HG03175 (cell line): ENCODE measurements around the gene STX8.

Source experiments
- ATAC-seq: cut with Tn5 transposase; IDR thresholded peaks from one replicate; pipeline ENCODE4 v1.9.1; 2021; ENCODE audit warnings: mild to moderate bottlenecking, moderate library complexity; ENCODE audit not compliant: unreplicated experiment

The STX8 gene

DNA sequence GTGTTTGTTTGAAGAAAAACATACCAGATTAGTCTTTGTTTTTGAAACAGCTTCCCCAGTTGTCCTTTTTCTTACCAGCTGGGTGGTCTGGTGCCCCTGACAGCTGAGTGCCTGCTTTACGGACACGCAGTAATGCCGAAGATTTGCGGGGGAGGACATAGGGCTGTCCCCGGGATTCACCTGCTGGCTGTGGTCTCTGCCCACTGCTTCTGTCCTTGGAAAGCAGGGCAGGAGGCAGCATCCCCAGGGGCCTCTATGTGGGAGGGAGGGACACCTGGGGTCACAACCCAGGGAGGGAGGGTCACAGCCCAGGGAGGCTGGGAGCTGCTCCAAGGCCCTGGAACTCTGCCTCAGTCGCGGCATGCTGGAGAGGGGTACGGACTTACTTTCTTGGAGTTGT is 332.6 kb downstream of the STX8 start:
- ATAC-seq = no peak

DNA sequence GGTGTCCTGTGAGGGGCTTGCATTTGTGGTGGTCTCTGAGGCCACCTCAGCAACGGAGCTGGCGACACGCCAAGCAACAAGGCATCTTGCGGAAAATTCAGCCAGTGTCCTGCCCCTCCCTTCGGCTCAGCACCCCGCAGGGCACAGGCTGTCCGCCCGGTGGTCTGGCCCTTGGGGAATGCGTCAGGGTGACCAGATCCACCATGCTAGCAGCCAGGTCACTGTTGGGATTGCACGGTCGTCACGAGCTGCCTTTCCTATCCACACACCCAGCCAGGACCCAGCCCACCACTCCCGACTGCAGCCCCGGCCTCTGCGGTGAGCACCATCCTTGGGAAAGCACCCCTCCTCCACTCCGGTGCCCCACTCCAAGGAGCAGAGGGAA is 333.1 kb downstream of the STX8 start:
- no peak for ATAC-seq

DNA sequence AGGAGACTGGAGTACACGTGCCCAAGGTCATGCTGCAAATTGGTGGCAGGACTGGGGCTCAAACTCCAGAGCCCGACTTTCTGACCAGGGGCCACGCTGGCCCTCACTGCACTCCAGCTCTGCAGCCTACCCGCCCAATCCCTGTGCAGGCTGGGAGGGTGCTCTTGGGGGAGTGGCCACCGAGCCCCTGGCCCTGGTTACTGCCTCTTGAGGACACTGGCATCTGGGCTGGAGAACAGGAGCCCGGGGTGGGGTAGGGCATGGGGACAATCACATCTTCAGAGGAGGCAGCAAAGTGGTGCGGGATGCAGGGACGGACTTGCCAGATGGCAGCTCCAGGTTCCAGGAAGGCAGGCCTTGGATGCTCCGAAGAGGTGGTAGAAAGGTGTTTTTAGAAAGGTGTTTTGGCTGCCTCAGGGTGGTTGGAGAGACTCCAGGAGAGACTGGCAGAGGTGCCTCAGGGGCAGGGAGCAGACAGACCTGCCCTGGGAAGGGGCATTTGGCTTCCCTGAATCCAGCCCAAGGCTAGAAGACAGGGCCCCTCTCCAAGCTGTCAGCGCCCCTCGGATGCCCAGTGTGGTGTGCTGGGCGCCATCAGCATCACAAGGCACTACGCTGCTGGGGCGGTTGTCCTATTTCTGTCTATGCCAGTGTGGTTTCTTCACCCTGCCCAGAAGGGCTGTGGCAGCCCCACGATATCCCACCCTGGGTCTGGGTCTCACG is 333.7 kb downstream of the STX8 start:
- no peak for ATAC-seq

DNA sequence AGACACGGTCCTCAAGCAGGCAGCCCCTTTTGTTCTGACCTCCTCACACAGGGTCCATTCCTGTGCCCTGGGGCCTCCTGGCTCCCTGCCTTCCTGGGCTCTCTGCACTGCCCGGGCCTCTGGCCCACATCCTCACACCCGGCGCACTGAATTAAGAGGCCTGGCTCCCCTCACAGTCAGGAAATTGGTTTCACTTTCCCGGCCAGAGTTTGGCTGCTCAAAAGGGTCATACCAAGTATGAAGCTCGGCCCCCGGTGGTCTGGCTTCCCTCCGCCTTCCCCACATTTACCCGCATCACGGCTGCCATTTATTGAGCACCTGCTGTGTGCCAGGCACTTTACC is 334.3 kb downstream of the STX8 start:
- ATAC-seq = no peak

DNA sequence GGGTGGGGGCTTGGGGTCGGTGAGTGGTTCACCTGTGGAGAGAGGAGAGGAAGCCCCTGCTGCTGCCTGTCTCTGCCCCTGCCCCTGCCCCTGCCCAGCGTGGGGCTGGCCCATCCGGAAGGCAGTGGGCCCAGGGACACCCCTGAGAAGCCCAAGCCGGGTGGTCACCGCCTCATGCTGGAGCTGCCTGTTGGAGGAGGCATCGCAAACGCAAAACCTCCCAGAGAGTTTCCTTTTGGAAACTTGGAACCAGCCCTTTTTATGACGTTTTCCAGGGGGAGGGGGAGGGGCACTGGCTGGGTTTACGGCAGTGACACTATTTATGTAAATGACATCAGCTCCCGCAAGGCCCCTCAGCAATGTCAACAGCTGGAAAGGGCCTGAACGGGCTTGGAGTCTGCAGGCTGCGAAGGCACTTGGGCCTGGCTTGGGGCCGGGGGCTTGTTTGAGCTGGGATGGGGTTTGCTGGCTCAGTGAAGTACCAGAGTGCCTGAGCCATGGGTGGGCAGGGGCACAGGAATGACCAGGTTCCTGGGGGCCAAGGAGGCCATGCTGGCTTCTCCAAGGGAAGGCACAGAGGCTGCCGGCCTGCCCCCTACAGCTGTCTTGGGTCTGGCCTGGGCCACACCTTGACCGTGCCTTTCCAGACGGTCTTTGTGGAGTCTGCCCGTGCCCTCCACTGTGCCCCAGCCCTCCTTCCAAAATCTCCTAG is 334.8 kb downstream of the STX8 start:
- ATAC-seq = no peak

DNA sequence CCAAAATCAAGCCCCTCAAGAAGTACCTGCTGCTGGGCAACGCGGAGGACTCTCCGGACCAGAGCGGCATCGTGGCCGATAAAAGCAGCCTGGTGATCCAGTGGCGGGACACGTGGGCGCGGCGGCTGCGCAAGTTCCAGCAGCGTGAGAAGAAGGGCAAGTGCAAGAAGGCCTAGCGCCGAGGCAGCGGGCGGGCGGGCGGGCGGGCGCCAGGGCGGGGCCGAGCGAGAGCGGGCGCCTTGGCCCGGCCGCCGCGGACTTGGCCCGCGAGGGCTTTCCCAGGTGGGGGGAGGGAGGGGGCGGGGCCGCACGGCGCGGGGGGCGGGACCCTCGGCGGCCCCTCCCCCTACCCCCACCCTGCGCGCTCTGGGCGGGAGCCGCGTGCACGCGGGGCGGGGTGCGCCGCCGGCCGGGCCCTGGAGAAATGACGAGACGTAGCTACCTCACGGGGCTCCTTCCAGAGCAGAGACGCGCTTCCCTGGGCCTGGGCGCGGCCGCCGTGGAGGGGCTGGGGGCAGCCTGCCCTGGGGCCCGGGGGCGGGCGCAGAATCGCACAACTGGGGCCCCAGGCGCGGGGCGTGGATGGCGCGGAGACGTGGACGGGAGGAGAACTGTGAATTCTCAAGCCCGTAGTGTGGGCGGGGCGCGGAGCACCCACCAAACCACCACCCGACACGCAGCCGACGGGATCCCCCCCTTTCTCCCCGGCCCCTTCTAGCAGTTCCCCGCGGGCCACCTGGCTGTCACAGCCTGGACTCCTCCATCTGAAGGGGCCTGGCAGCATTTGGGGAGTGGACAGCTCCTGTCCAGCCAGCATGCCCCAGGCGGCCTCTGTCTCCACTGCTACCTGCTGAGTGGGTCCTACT is 335.6 kb downstream of the STX8 start:
- ATAC-seq = peak; percentile 57

DNA sequence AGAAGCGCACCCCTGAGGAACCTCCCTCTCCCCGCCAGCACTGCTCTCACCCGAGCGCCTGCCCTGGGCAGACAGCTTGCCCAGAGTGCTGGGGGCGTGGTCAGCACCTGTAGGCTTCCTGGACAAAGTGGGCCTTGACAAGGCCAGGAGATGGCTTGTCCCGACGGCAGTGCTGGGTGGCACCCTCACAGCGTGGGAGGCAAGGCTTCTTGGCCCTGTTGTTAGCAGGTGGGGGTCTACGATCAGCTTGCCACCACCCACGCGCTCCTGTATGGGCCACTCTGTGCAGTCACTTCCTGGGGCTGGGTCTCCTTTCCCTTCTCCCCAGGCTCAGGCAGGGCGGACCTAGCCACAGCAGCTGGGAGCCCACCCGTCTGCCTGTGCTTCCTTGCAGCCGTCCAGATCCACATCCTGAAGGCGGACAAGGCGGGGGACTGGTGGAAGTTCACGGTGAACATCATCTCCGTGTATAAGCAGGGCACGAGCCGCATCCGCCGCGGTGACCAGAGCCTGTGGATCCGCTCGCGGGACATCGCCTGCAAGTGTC is 336.3 kb downstream of the STX8 start:
- ATAC-seq = peak; percentile 15

DNA sequence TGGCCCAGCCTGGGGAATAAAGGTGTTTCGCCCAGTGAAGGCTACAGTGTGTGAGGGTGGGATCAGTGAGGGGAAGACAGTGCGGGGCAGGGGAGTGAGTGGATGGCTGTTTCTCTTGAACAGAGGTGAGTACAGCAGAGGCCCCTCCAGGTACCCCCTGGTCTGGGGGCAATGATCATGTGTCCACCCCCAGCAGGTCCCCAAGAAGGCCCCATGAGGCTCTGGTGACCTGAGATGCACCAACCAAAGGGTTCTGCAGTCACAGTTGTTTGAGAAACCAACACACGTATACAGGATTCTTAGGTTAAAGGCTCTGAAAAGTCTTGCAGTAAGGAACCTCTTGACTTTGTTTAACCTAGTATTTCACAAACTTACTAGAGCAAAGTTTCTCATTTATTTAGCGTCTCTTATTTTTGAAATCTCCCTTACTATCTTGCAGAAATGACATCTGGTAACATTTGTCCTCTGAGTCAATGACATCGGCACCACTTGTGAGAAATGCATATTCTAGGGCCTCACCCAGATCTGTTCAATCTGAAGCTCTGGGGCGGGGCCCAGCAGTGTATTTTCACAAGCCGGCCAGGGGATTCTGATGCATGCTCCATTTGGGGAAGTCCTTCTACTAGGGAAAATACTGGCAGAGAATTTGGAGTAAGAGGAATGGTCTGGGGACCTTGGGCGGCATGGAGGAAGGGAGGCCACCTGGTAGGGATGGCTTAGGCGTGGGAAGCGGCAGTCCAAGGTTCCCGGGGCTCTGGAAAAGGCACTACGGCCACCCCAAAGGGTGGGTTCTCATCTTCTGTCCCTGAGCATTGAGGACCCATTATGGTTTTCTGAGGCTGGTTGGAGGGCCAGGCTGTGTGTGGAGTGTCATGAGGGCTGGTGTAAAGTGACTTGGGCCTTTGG is 337.0 kb downstream of the STX8 start:
- ATAC-seq = no peak

DNA sequence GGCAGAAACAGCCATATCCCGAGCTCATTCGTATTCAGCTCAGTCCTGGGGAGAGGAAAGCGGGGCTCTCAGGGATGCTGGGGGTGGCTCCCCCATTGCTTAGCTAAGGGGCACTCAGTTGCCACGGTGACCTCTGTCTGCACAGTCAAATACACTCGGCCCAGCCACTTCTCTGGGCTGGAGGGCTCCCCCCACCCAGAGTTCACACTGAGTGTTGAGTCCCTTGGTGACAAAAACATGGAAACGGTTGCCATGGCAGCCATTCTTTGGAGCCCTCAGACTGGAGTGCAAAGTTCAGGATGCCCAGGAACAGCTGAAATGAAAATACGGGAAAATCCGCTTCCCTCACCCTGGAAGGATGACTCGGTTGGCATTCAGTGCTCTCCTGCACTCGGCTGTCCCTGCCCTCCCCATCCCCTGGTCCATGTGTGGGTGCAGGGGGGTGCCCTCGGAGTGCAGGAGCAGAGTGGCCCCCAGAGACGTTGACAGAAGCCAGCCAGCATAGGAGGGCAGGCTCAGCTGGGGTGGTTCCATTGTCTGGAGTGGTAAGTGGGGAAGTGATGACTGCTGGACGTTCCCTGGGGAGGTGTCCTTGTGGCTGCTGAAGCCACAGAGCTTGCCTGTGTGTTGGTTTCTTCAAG is 337.8 kb downstream of the STX8 start:
- ATAC-seq = no peak

DNA sequence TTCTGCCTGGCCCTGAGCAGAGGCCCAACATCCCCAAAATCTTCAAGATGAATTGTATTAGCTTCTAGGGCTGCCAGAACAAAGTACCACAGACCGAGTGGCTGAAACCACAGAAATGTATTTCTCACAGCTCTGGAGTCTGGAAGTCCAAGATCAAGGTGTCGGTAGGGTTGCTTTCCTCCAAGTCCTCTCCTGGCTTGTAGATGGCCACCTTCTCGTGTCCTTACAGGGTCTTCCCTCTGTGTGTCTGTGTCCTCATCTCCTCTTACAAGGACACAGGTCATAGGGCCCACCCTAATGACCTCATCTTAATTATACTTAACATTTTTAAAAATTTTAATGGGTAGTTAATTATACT is 338.6 kb downstream of the STX8 start:
- ATAC-seq = no peak

DNA sequence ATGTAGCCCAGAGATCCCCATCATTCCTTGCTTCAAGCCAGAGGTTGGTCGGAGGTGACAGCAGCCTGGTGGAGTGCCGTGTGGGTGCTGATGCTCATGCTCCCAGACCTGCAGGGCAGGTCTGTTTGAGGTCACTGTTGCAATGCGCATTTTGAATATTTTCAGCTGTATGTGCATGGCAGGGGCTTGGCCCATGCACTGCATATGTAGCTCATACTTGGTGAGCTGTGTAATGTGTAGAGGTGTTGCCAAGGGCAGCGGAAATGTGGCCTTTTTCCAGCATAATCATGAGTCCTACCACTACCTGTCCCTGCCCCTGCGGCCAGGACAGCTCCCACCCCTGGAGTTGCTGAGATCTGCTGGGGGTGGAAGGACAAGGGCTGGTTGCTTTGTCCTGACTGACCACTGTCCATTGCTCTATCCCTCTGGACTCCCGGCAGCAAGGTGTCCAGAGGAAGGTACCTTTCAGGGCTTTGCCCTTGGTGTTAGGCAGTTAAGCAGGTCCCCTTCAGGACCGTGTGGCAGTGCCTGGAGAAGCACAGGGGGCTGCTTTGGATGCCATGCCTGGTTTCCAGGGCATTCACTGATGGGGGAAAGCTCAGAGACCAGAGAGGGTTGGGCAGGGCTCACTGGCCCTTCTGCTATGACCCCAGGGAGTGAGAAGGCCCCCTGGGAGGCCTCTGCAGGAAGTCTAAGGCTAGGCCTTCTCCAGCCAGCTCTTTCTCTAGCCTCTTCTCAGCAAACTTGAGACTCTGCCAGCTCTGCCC is 339.2 kb downstream of the STX8 start:
- no peak for ATAC-seq

DNA sequence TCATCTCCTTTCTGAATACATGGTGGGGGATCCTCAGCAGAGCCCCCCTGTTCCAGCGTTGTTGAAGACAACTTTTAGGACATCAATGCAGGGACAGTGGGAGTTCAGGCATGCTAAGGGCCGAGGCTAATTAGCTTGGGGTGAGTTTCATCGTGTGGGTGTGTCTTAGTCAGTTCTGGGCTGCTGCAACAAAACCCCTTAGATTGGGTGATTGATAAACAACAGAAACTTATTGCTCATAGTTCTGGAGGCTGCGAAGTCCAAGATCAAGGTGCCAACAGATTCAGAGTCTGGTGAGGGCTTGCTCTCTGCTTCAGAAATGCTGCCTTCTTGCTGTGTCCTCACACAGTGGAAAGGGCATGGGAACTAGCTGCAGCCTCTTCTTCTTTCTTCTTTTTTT is 340.3 kb downstream of the STX8 start:
- ATAC-seq = no peak

DNA sequence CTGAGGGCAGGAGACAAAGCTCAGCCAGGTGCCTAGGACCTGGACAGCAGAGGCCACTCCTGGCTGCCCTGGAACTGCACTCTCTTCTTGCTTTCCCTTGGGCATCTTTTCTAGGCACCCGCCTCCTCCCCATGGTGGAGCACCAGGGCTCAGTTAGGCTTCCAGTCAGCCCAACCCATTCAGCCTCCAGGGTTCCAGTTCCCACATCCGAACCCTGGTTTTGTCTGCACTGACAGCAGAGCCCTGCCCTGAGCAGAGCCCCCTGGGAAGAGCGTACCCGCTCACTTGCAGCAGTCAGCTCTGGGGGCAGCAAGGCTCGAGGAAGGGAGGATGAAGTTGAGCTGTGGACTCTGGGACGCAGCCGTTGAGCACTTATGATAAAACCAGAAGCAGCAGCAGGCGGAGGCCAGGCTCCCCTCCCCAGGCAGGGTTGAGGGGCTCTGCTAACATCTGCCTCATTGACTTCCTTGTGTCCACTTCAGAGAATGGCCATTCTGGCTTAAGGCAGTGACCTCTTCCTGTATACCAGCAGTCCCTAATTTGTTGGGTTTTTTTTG is 341.2 kb downstream of the STX8 start:
- no peak for ATAC-seq

DNA sequence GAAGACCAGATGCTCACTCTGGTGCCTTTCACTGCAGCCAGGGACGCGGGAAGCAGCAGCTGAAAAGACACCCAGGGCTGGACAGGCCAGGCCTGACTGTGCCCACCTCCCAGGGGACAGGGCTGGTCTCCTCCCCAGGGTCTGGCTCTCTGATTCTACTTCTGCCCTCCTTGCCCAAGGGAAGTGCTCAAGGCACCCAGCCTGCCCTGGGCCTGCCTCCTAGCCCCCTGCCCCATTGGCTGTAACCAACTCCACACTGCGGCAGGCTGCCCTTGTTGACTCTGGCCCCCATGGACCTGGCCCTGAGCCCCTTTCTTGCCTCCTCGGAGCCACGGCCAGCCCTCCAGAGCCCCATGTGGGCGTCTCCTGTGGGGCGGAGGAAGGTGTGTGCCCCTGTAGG is 341.9 kb downstream of the STX8 start:
- ATAC-seq = no peak

DNA sequence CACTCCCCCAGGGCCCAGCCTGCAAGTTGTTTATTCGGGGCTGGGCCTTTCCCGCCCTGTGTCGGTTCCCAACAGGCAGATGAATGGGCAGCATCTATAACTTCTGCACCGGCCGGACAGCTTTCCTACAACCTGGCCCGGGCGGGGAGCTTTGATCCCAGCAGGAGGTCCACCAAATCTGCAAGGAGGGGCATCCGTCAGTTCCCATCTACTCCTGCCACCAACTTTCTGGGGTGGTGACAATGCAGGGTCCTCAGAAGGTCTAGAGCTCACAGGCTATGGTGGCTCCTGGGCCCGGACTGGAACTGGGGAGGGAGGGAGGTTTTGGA is 342.4 kb downstream of the STX8 start:
- ATAC-seq = no peak

DNA sequence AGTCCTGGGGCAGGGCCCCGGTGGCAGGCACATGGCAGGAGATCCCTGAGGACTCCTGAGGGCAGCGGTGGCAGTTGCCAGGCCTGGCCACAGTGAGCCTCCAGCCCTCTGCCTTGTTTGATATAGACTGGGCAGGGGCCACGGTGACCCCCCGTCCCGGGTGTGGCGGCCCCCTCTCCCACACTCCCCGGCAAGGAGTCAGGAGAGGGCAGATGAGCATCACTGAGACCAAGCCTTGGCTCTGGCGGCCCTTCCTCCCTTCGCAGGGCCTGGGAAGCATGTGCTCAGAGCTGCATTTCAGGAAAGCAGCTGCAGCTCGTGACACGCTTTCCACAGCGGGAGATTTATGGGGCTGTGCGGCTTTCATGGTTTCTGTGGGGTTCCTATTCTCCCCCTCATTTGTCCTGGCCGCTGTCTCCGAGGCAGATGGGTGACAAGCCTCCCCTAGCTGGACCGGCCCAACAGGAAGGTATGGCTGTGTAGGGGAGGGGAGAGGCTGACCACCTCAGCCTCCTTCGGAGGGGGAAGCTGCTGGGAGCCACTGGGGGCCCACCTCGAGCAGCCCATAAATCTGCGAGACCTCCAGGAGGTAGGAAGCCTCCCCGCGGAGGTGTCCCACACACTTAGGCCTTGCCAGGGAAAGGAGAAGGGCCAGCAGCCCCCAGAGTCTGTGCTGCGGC is 342.9 kb downstream of the STX8 start:
- ATAC-seq = no peak

DNA sequence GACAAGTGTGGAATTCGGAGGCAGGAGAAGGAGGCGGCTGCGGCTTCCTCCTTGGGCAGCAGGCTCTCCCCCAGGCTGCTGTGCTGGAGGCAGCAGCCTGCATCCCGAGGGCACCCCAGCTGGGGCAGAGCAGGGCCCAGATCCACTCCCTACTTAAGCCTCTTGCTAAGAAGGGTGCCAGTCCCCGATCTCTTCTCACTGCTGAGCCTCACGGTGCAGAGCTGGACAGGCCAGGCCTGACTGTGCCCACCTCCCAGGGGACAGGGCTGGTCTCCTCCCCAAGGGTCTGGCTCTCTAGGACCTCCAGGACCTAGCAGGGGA is 343.5 kb downstream of the STX8 start:
- ATAC-seq = no peak

DNA sequence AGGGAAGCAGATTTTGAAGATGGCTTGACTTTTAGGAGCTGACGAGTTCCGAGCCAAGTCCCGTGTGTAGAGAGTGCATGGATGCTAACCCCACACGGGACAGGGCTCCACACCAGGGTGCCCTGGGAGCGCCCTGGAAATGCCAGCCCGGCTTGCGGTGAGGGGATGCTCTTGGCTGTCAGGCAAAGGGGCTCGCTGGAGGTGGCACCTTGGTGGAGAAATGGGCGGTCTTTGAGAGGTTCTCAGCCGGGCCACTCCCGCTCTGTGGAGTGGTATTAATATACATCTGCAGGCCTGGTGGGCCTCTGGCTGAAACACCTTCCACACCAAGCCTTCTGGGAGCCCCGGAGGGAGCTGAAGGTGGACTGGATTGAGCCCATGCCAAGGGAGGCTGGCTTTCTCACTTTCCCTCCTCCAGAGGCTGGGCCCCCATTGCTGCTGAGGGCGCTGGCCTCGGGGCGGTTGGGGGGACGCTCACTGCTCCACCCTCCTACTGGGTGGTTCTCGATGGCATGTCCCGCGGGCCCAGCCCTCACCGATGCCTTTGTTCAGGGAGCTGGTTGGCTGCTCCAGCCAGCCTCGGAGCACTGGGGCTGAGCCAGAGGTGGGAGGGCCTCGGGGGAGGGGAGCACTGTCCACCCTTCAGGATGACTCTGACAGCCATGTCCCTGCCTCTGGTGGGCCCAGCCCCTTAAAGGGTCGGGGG is 344.0 kb downstream of the STX8 start:
- no peak for ATAC-seq
